Pancreas (tissue), 10 donors: Measurements from ENCODE around the gene C16orf86. TPM values are rescaled to one million over a fixed set of nuclear protein-coding genes. Genes with fewer than 3 reads are reported as not detected.
A peak's percentile ranks its signal among the peaks of the same experiment; 100 is the strongest.

Experiments
- ATAC-seq, 4 donors: fragments of 200-7000 bp; cut with Tn5 transposase; one replicate each; pipeline versions ENCODE4 v1.8.0 to v1.9.1; 2020; ENCODE audit warnings: mild to moderate bottlenecking in 4 of 4, moderate library complexity in 4 of 4
- DNase-seq, 6 donors: peaks; one replicate each; pipeline ENCODE4 v3.0.0-alpha.2; 2020
- FAIRE-seq: peaks from 2 replicates; lab custom pipeline; 2012; peaks lifted over from hg19 to GRCh38; lab: Jason Lieb, UNC
- H3K27ac ChIP-seq, 4 donors: fragments of 200-600 bp; sonication (generic); 1 replicate in 3 of 4; 2 replicates in 1 of 4; pipeline versions ENCODE4 v1.5.0 to v1.8.0; 2020
- H3K27me3 ChIP-seq, 4 donors: fragments of 200-600 bp; one replicate each; pipeline ENCODE4 v1.8.0; 2021
- H3K36me3 ChIP-seq, 3 donors: fragments of 200-600 bp; sonication (generic) in 1 of 3; one replicate each; pipeline versions ENCODE4 v1.5.0 to v1.8.0; 2020 to 2021
- H3K4me1 ChIP-seq, 3 donors: fragments of 200-600 bp; one replicate each; pipeline ENCODE4 v1.8.0; 2021
- H3K4me3 ChIP-seq, 4 donors: fragments of 200-600 bp; sonication (generic) in 2 of 4; one replicate each; pipeline versions ENCODE4 v1.5.0 to v1.8.0; 2020 to 2021
- H3K9me3 ChIP-seq, 4 donors: fragments of 200-600 bp; one replicate each; pipeline ENCODE4 v1.8.0; 2021
- WGBS, 2 donors: extraction: QIAGEN DNeasy Blood & Tissue Kit; methylation state at CpG; one replicate each; pipeline ENCODE4 v1.1.7; 2013; 5-methylcytosine and 5-hydroxymethylcytosine counted together
- intact Hi-C, 3 donors: fragments of 100-400 bp; cut with DNase I; formaldehyde crosslinking; loops; one replicate each; pipeline versions ENCODE4 v1.11.1 to v1.14.2; 2022
- polyA plus RNA-seq, 2 donors: library from polyadenylated mRNA; stranded (reverse); fragments of 200-250 nt; gene quantifications; one replicate each; pipeline ENCODE4 v1.2.3, GENCODE V29; 2013
- total RNA-seq, 6 donors: library from RNA; stranded (reverse); fragmentation: NEBNext Ultra II Directional in 4 of 6; extraction: Animal tissue kit (Norgen Biotek cat#: 25700) in 4 of 6; gene quantifications; one replicate each; pipeline versions ENCODE4 v1.2.1 to v1.2.4, GENCODE V29; 2021 to 2023
- TF ChIP-seq, protein P1 (sequence below), 4 donors: fragments of 200-600 bp; sonication (generic) in 3 of 4; IDR thresholded peaks; one replicate each; pipeline versions ENCODE4 v1.5.0 to v1.8.0; 2021; ENCODE audit warnings: antibody characterized with exemption in 4 of 4
- donor health status: healthy with polysubstance abuse.
- donor health status: DM: no; HTN: no; CAD: no; lungs with moderate emphysema.
- donor health status: DM: no; HTN: no; CAD: no.
- donor health status: control.
- donor health status: control.
- donor health status: Bipolar disorder and iron deficiency.
- donor health status: DM: yes; HTN: yes; CAD: no.
- donor health status: DM: no; HTN: no; CAD: no.
- donor health status: DM: no; HTN: no; CAD: no.
- donor health status: DM: yes; HTN: yes; CAD: no.

Gene C16orf86
- total and polyA plus RNA-seq, 8 donors = 1.4 to 7.6 (median 3.2) TPM

DNA sequence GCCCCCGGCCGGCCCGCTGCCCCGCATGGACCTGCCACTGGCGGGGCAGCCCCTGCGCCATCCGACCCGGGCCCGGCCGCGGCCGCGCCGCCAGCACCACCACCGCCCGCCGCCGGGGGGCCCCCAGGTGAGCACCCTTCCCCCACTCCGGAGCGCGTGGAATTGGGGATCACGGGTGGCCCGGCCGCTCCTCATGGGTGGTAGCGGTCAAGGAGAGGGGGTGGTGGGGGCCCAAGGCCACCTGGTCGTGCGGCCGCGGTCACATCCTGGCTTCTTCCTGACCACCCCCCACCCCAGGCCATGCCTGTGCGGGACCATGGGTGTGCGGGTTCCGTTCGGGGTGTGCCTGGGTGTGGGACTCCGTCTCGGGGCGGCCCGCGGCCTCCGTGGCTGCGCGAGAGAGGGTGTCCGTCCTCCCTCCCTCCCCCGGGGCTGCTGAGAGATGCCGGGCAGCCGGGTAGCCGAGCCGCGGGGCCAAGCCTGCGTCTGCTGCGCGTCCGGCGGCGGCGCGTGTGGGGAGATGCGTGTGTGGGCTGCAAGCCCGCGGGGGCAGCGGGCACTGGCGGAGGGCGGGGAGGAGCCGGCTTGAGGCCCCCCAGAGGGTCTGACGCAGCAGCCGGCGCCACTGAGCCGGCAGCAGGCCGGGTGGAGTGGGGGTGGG, 13.4 kb upstream of the C16orf86 start:
- DNase-seq (peak in 4 of 6 donors; percentile 24 to 84 (median 59)), ATAC-seq (peak; percentile 28 to 61 (median 34)), FAIRE-seq (no peak)
- peak overlapping the region; percentile 21 to 47 (median 32) for H3K4me3 ChIP-seq
- H3K9me3 ChIP-seq = no peaks in the 10 kb centered on the region
- TF ChIP-seq, protein P1, sequence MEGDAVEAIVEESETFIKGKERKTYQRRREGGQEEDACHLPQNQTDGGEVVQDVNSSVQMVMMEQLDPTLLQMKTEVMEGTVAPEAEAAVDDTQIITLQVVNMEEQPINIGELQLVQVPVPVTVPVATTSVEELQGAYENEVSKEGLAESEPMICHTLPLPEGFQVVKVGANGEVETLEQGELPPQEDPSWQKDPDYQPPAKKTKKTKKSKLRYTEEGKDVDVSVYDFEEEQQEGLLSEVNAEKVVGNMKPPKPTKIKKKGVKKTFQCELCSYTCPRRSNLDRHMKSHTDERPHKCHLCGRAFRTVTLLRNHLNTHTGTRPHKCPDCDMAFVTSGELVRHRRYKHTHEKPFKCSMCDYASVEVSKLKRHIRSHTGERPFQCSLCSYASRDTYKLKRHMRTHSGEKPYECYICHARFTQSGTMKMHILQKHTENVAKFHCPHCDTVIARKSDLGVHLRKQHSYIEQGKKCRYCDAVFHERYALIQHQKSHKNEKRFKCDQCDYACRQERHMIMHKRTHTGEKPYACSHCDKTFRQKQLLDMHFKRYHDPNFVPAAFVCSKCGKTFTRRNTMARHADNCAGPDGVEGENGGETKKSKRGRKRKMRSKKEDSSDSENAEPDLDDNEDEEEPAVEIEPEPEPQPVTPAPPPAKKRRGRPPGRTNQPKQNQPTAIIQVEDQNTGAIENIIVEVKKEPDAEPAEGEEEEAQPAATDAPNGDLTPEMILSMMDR (IDR thresholded peaks at IDR 0.05) = no peak
- WGBS, 2 donors = 1 to 5% methylated on average over 44 to 68 of the region's 68 CpGs
- H3K4me1 ChIP-seq = peaks cover 0 to 8% (median 6%) of the 10 kb centered on the region in 3 donors
- intact Hi-C loops = no loop called here
- no peak overlapping the region for H3K27ac ChIP-seq
- peaks cover 0 to 4% (median 0%) of the 10 kb centered on the region in 4 donors for H3K27me3 ChIP-seq
- H3K36me3 ChIP-seq = no peaks in the 10 kb centered on the region

DNA sequence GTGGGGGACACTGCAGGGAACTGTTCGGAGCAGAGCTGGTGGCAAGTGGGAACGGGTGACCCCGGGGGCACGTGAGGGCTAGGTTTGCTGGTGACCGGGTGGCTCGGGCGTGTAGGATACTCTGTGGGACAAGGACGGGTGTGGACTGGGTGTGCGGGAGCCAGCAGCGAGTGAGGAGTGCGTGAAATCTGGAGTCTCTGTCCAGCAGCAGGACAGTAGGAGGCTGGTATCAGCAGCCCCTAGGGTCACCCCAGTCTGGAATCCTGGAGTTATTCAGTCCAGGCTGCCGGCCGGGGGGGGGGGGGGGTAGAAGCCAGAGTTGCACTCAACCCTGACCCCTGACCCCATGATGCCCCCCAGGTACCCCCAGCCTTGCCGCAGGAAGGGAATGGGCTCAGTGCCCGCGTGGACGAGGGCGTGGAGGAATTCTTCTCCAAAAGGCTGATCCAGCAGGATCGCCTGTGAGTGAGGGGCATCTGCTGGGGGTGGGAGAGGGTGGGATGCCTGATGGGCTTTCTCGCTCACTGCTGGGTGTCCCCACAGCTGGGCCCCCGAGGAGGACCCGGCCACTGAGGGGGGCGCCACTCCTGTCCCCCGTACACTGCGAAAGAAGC, 12.7 kb upstream of the C16orf86 start:
- Histone ChIP-seq H3K36me3 (no peaks in the 10 kb centered on the region), H3K27ac (no peak overlapping the region), H3K4me3 (peak overlapping the region in 2 of 4 donors; percentile 42 to 47), H3K4me1 (peaks cover 0 to 8% (median 6%) of the 10 kb centered on the region in 3 donors), H3K27me3 (no peaks in the 10 kb centered on the region), H3K9me3 (no peaks in the 10 kb centered on the region)
- FAIRE-seq (no peak), DNase-seq (peak in 1 of 6 donors; percentile 15), ATAC-seq (peak in 1 of 4 donors; percentile 4)
- TF ChIP-seq, protein P1 (IDR thresholded peaks at IDR 0.05) = no peak
- intact Hi-C loops = no loop called here
- 23 to 26% methylated on average over 15 to 24 of the region's 25 CpGs for WGBS, 2 donors

DNA sequence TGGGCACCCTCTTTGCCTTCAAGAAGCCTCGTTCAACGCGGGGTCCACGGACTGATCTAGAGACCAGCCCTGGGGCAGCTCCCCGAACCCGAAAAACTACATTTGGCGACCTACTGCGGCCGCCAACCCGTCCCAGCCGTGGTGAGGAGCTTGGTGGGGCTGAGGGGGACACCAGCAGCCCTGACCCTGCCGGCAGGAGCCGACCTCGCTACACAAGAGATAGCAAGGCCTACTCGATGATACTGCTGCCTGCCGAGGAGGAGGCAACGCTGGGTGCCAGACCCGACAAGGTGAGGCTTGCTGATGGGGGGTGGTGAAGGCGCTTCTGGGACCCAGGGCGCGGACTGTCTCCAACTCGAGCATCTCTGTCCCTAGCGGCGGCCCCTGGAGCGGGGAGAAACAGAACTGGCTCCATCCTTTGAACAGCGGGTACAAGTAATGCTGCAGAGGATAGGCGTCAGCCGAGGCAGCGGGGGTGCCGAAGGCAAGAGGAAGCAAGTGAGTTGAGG, 12.2 kb upstream of the C16orf86 start:
- Histone ChIP-seq H3K27me3 (no peaks in the 10 kb centered on the region), H3K4me3 (no peak overlapping the region), H3K36me3 (no peaks in the 10 kb centered on the region), H3K27ac (no peak overlapping the region), H3K4me1 (peaks cover 6 to 8% (median 6%) of the 10 kb centered on the region in 3 donors), H3K9me3 (no peaks in the 10 kb centered on the region)
- peak in 2 of 6 donors; percentile 13 to 72 for DNase-seq
- TF ChIP-seq, protein P1 (IDR thresholded peaks at IDR 0.05) = no peak
- WGBS, 2 donors = 47 to 52% methylated on average over 30 of the region's 30 CpGs
- intact Hi-C loops = no loop called here
- no peak for FAIRE-seq
- ATAC-seq = no peak

DNA sequence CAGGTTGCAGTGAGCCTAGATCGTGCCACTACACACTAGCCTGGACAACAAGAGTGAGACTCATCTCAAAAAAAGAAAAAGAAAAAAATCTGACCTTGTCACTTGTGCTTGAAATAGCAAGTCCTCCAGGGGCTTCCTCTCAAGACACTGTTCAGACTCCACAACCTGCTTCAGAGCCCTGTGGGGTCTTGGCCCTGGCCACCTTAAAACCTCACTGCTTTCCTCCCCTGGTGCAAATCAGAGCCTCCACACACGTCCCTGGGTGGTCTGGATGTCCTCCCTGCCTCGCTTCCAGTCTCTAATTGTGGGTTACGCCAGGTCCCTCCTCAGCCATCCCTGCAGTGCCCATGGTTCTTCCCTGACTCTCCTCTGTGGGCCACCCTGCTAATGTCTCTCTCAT, 11.3 kb upstream of the C16orf86 start:
- no peaks in the 10 kb centered on the region for H3K27me3 ChIP-seq
- intact Hi-C loops = no loop called here
- H3K4me1 ChIP-seq = peaks cover 6 to 8% (median 7%) of the 10 kb centered on the region in 3 donors
- FAIRE-seq (no peak), ATAC-seq (no peak), DNase-seq (no peak)
- H3K4me3 ChIP-seq = no peak overlapping the region
- 73% methylated on average over 4 of the region's 4 CpGs for WGBS, 2 donors
- no peaks in the 10 kb centered on the region for H3K9me3 ChIP-seq
- H3K36me3 ChIP-seq = no peaks in the 10 kb centered on the region
- no peak overlapping the region for H3K27ac ChIP-seq
- TF ChIP-seq, protein P1 (IDR thresholded peaks at IDR 0.05) = no peak
